ENCODE results near the gene WDR1.

The WDR1 gene

DNA sequence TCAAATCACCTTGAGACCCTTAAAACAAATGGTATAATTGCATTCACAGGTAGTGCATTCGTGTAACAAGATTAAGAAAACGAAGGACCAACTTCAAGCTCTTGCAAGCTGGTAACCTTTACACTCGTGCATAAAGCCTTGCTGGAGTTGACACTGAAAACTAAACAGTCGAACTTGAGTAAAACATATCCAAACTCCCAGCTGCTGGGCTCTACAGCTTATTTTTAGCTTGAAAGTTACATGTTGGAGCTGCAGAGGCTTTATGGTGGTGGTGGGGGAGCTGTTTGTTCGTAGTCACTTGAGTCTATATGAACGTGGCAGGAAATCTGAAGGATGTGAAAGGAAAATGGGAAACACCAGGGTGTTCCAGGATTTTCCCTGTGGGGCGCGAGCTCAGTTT is 2.7 kb upstream of the WDR1 start:
- TF ChIP-seq, protein P1, sequence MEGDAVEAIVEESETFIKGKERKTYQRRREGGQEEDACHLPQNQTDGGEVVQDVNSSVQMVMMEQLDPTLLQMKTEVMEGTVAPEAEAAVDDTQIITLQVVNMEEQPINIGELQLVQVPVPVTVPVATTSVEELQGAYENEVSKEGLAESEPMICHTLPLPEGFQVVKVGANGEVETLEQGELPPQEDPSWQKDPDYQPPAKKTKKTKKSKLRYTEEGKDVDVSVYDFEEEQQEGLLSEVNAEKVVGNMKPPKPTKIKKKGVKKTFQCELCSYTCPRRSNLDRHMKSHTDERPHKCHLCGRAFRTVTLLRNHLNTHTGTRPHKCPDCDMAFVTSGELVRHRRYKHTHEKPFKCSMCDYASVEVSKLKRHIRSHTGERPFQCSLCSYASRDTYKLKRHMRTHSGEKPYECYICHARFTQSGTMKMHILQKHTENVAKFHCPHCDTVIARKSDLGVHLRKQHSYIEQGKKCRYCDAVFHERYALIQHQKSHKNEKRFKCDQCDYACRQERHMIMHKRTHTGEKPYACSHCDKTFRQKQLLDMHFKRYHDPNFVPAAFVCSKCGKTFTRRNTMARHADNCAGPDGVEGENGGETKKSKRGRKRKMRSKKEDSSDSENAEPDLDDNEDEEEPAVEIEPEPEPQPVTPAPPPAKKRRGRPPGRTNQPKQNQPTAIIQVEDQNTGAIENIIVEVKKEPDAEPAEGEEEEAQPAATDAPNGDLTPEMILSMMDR (IDR thresholded peaks at IDR 0.05; ENCODE audit: low read depth, low read length): no peak
- H3K4me3 ChIP-seq (replicated peaks in 1 of 2; ENCODE audit: low read depth in 2 of 2, low read length in 2 of 2): no peak overlapping the region
- no peak for DNase-seq (ENCODE audit: low read depth in 2 of 2)

DNA sequence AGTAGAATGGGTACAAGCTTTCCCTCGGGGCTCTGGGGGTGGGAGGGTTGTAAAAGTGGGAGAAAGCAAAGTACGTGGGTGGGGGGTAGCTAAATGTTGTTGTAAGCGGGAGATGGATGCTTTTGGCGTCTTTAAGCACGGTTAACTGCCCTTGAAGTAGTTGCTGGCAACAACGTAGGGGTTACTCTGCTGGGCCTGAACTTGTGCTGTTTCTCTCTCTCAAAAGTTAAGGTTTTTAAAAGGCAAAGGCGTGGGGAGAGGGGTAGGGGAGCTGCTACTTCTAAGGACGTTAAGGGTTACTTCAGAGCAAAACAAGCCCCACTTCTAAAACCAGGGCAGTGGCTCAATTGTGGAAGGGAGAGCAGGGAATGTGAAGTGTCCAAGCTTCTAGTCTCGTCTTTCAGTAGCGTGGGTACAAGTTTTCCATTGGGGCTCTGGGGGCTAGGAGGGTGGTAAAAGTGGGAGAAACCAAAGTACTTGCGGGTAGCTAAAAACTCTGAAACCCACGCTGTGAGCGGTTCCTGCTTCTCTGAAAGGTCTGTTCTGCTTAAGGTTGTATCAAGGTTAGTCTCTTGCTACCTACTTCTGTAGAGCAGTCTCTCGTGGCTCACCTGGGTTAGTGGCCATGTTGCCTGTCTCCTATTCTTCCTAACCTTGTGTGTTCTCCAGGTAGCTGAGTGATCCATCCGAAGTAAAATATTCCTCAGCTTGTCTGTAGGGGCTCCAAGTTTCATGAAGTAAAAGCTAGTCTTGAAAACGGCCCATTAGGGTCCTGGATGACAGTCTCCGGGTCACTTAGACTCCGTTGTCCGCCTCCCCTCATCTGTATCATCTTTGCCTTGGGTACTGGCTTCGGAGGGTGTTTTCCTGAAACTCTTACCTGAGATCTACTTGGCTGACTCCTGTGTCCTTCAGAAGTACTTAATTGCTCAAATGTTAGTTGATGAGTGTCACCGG is 1.7 kb upstream of the WDR1 start:
- H3K4me3 ChIP-seq (replicated peaks in 1 of 2; ENCODE audit: low read depth in 2 of 2, low read length in 2 of 2): peak overlapping the region in 1 of 2 donors; percentile 61
- TF ChIP-seq, protein P1 (IDR thresholded peaks at IDR 0.05; ENCODE audit: low read depth, low read length): no peak
- DNase-seq (ENCODE audit: low read depth in 2 of 2): no peak

DNA sequence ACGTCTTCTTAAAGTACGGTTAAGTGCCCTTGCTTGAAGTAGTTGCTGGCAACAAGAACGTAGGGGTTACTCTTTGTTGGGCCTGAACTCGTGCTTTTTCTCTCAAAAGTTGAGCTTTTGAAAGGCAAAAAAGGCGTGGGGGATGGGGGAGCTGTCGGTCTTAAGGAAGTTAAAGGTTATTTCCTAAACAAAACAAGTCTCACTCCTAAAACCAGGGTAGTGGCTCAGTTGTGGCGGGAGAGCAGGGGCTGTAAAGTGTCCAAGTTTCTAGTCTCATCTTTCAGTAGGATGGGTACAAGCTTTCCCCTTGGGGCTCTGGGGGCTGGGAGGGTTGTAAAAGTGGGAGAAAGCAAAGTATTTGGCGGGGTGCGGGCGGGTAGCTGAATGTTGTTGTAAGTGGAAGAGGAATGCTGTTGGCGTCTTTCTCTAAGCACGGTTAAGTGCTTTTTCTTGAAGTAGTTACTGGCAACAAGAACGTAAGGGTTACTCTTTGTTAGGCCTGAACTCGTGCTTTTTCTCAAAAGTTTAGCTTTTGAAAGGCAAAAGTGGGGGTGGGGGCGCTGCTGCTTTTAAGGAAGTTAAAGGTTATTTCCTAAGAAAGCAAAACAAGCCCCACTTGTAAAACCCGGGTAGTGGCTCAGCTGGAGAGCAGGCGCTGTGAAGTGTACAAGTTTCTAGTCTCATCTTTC is 904 bp upstream of the WDR1 start:
- TF ChIP-seq, protein P1 (IDR thresholded peaks at IDR 0.05; ENCODE audit: low read depth, low read length): no peak
- peak overlapping the region; percentile 56 to 61 for H3K4me3 ChIP-seq (replicated peaks in 1 of 2; ENCODE audit: low read depth in 2 of 2, low read length in 2 of 2)
- peak in 1 of 2 donors; percentile 59 for DNase-seq (ENCODE audit: low read depth in 2 of 2)

DNA sequence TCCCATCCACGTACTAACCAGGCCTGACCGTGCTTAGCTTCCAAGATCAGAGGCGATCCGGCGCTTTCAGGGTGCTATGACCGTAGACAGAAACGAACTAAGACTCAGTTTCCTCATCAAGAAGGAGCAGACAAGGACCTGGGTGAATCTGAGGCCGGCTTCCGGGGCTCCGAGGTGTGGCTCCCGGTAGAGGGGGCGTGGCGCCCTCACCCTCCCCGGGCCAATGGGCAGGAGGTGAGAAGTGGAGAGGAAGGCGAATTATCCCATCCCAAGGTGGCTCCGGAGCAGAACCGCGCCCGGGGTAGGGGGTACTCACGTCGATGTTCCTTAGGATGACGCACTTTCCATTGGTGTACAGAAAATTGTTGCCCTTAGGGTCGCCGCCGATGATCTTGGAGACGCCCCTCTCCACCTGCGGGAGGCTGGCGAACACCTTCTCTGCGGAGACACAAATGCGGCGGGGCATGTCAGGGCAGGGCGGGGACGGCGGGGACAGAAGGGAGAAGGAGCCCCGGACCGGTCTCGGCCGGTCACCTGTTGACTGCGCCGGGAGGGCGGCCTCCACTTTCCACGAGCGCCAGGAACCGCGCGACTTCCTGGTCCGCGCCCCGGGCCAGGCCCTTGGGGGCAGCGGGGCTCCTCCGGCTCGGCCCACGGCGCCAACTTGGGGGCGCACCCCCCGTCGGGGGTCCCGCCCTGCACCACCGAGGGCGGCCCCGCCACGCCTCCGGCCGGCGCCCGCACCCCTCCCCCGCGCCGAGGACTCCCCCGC is 616 bp downstream of the WDR1 start:
- TF ChIP-seq, protein P1 (IDR thresholded peaks at IDR 0.05; ENCODE audit: low read depth, low read length): no peak
- H3K4me3 ChIP-seq (replicated peaks in 1 of 2; ENCODE audit: low read depth in 2 of 2, low read length in 2 of 2): peak overlapping the region; percentile 86 to 89
- DNase-seq (ENCODE audit: low read depth in 2 of 2): peak; percentile 46 to 49

DNA sequence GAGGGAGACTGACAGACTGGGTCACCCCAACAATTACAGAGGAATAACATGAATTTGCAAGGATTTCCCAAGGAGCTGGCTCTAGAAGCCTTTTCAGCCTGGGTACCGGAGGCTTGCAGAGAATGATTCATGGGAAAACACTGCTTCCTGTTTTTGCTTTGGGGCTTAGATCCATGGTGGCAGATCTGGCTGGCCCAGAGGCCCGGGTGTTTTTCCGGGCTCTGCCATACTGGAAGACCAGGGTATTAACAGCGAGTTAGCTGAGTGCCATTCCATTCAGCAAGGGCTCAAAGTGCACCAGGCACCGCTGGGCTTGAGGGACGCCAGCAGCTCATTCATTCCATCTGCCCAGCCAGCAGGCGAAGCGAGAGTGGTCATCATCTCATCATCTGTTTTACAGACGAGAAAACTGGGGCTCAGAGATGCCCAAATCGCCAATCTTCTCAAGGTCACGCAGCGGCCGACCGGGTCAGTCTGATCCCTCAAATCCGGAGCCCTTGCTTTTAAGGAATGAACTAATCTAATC is 1.3 kb downstream of the WDR1 start:
- TF ChIP-seq, protein P1 (IDR thresholded peaks at IDR 0.05; ENCODE audit: low read depth, low read length): no peak
- DNase-seq (ENCODE audit: low read depth in 2 of 2): peak; percentile 64 to 78
- peak overlapping the region; percentile 86 to 89 for H3K4me3 ChIP-seq (replicated peaks in 1 of 2; ENCODE audit: low read depth in 2 of 2, low read length in 2 of 2)

DNA sequence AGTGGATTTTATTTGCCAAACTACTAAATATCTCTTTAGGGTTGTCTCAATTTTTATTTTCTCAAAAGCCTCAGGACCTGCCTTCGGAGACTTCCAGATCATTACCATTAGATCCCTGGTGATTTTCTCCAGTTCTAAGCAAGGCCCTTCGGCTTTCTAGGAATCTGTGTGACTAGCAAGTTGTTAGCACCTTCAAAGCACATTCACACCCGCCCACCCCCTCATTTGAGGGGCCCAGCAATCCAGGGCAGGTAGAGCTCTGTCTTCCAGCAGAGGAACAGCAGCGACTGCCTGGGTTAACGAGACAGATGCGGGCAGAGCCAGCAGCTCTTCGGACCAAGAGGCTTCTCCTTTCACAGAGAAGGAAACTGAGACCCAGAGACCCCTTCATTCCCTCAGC is 2.0 kb downstream of the WDR1 start:
- TF ChIP-seq, protein P1 (IDR thresholded peaks at IDR 0.05; ENCODE audit: low read depth, low read length): no peak
- no peak for DNase-seq (ENCODE audit: low read depth in 2 of 2)
- peak overlapping the region; percentile 86 to 89 for H3K4me3 ChIP-seq (replicated peaks in 1 of 2; ENCODE audit: low read depth in 2 of 2, low read length in 2 of 2)
